HCT116 (cell line): ENCODE results near the gene PEMT. TPM values are rescaled to one million over a fixed set of nuclear protein-coding genes. Genes with fewer than 3 reads are reported as not detected.
"Not testable (repeated sequence)": the region's sequence is repeated elsewhere in the genome, so short reads cannot be mapped to it uniquely, and the experiment has no call there.

Source experiments
- ATAC-seq: fragments of 200-7000 bp; cut with Tn5 transposase; 2 replicates; pipeline ENCODE4 v1.9.1; 2020; ENCODE audit warnings: mild to moderate bottlenecking, moderate library complexity
- BruUV-seq: library from RNA; stranded (reverse); fragments of 400-500 nt; replicated peaks from 2 replicates; lab custom pipeline; 2021; lab: Mats Ljungman, UMichigan
- CTCF ChIA-PET: fragments of 300-600 bp; sonication (Branson Sonifier 250); formaldehyde crosslinking; loops from one replicate; lab custom pipeline; 2021; ENCODE audit warnings: antibody characterized with exemption; lab: Charles Lee
- POLR2A ChIA-PET: fragments of 300-600, 350-600 bp; sonication (Branson Sonifier 250); formaldehyde crosslinking; loops from one replicate; lab custom pipeline; 2021; ENCODE audit warnings: antibody characterized with exemption; lab: Charles Lee
- RAD21 ChIA-PET, 2 experiments: fragments of 300-600 bp; sonication (Branson Sonifier 250); formaldehyde crosslinking; loops; one replicate each; lab custom pipeline; 2023; ENCODE audit warnings: low total read pairs in 2 of 2; ENCODE audit not compliant: uncharacterized antibody in 2 of 2, unreplicated experiment in 2 of 2, low non-redundant PET in 1 of 2; lab: Charles Lee
- DNase-seq: peaks from one replicate; pipeline ENCODE4 v3.0.0-alpha.2; 2010; ENCODE audit warnings: low read depth, low spot score
- H2AFZ ChIP-seq: fragments of 200-600 bp; shearing (Covaris generic), sonication (generic); 2 replicates; pipeline ENCODE4 v1.6.1; 2017; ENCODE audit warnings: low read depth, mixed run types, mixed read lengths, antibody characterized with exemption, low read length; ENCODE audit not compliant: poor library complexity, severe bottlenecking
- H3K27ac ChIP-seq: 2 replicates; pipeline ENCODE4 v1.5.1; 2012; ENCODE audit warnings: low read depth, low read length
- H3K27me3 ChIP-seq: fragments of 200-600 bp; sonication (generic); 2 replicates; pipeline ENCODE4 v1.6.1; 2016; ENCODE audit warnings: mixed run types, low read length, mixed read lengths; ENCODE audit not compliant: insufficient read depth
- H3K36me3 ChIP-seq, 2 experiments: fragments of 200-500 bp in 1 of 2; fragments of 200-600 bp in 1 of 2; sonication (Bioruptor generic) in 1 of 2; sonication (generic) in 1 of 2; 2 replicates each; pipeline versions ENCODE4 v1.5.1 to v1.6.1; 2014 to 2016; ENCODE audit warnings: low read length in 2 of 2, inconsistent platforms in 1 of 2, mixed read lengths in 1 of 2, mixed run types in 1 of 2; ENCODE audit not compliant: insufficient read depth in 2 of 2, control insufficient read depth in 1 of 2
- H3K4me1 ChIP-seq, 2 experiments: fragments of 200-600 bp in 1 of 2; sonication (generic) in 1 of 2; 2 replicates each; pipeline versions ENCODE4 v1.5.1 to v1.6.1; 2012 to 2017; ENCODE audit warnings: low read length in 2 of 2, inconsistent platforms in 1 of 2, mild to moderate bottlenecking in 1 of 2, mixed read lengths in 1 of 2, mixed run types in 1 of 2, moderate library complexity in 1 of 2; ENCODE audit not compliant: insufficient read depth in 2 of 2, control insufficient read depth in 1 of 2
- H3K4me2 ChIP-seq: fragments of 200-600 bp; sonication (generic); 2 replicates; pipeline ENCODE4 v1.6.1; 2017; ENCODE audit warnings: mixed run types, low read length, mixed read lengths
- H3K4me3 ChIP-seq, 2 experiments: fragments of 200-600 bp in 1 of 2; sonication (generic) in 1 of 2; replicated peaks in 1 of 2; 2 replicates each; pipeline ENCODE4 v1.5.1; 2011 to 2016; ENCODE audit warnings: low read length in 2 of 2, control low read depth in 1 of 2, low read depth in 1 of 2, mild to moderate bottlenecking in 1 of 2, mixed read lengths in 1 of 2, mixed run types in 1 of 2
- H3K79me2 ChIP-seq: fragments of 200-600 bp; sonication (generic); 2 replicates; pipeline ENCODE4 v1.6.1; 2017; ENCODE audit warnings: mild to moderate bottlenecking, mixed run types, low read length, moderate library complexity, mixed read lengths; ENCODE audit not compliant: insufficient read depth
- H3K9ac ChIP-seq: fragments of 200-600 bp; sonication (generic); 2 replicates; pipeline ENCODE4 v1.6.1; 2016; ENCODE audit warnings: low read length, mixed read lengths
- H3K9me2 ChIP-seq: fragments of 200-600 bp; sonication (generic), shearing (Covaris generic); 2 replicates; pipeline ENCODE4 v1.6.1; 2017; ENCODE audit warnings: mixed run types, mild to moderate bottlenecking, moderate library complexity; ENCODE audit not compliant: insufficient read depth
- H3K9me3 ChIP-seq, 2 experiments: fragments of 200-500 bp in 1 of 2; fragments of 200-600 bp in 1 of 2; sonication (Bioruptor generic) in 1 of 2; sonication (generic) in 1 of 2; 2 replicates each; pipeline ENCODE4 v1.6.1; 2014 to 2017; ENCODE audit warnings: low read length in 2 of 2, mixed read lengths in 2 of 2, inconsistent platforms in 1 of 2, low read depth in 1 of 2, mild to moderate bottlenecking in 1 of 2, mixed run types in 1 of 2, moderate library complexity in 1 of 2; ENCODE audit not compliant: control insufficient read depth in 1 of 2, insufficient read depth in 1 of 2
- H4K20me1 ChIP-seq: fragments of 200-600 bp; sonication (generic), shearing (Covaris generic); 2 replicates; pipeline ENCODE4 v1.6.1; 2017; ENCODE audit warnings: mixed run types, mild to moderate bottlenecking, moderate library complexity; ENCODE audit not compliant: insufficient read depth
- EZH2 ChIP-seq: fragments of 200-600 bp; sonication (generic); IDR thresholded peaks from 2 replicates; pipeline ENCODE4 v1.6.1; 2017; ENCODE audit warnings: antibody characterized with exemption, mixed run types
- EZH2phosphoT487 ChIP-seq: fragments of 200-600 bp; IDR thresholded peaks from 2 replicates; pipeline ENCODE4 v1.6.1; 2018; ENCODE audit warnings: antibody characterized with exemption, borderline replicate concordance
- SIN3A ChIP-seq: IDR thresholded peaks from 2 replicates; pipeline ENCODE4 v1.6.1; 2012; ENCODE audit warnings: low read depth
- SRF ChIP-seq: IDR thresholded peaks from 2 replicates; pipeline ENCODE4 v1.6.1; 2012; ENCODE audit warnings: low read depth
- ZBTB33 ChIP-seq: IDR thresholded peaks from 2 replicates; pipeline ENCODE4 v1.6.1; 2011; ENCODE audit warnings: mild to moderate bottlenecking, low read length, moderate library complexity; ENCODE audit not compliant: insufficient replicate concordance; ENCODE audit errors: extremely low read depth
- intact Hi-C: fragments of 100-400 bp; cut with micrococcal nuclease; formaldehyde crosslinking; loops from 2 replicates; pipeline ENCODE4 v1.10.0; 2022
- total RNA-seq: library from RNA; stranded (reverse); gene quantifications from one replicate; pipeline ENCODE4 v1.2.1, GENCODE V29; 2021; ENCODE audit not compliant: unreplicated experiment

PEMT gene
- total RNA-seq, 1 experiment from 2014 or later = 52.1 TPM

GRCh38 chr17:17466511-17466910, 125.0 kb downstream of the PEMT start:
- H3K9me3 ChIP-seq = no peaks in the 10 kb centered on the region
- ChIA-PET POLR2A (no interaction called here), CTCF (no interaction called here), RAD21 (no interaction called here)
- H3K27ac ChIP-seq = no peak overlapping the region
- peaks cover 3 to 6% of the 10 kb centered on the region in 2 experiments; a peak in 3 of 4 replicates for H3K4me1 ChIP-seq
- no peak for TF ChIP-seq EZH2
- TF ChIP-seq SIN3A = no peak
- no peak for TF ChIP-seq SRF
- no peak for TF ChIP-seq ZBTB33
- TF ChIP-seq EZH2phosphoT487 = no peak
- H3K36me3 ChIP-seq = no peaks in the 10 kb centered on the region
- intact Hi-C loops = no loop called here
- no peaks in the 10 kb centered on the region for H4K20me1 ChIP-seq
- H2AFZ ChIP-seq = no peak overlapping the region
- no peak for ATAC-seq
- BruUV-seq = no TSS peak
- H3K9ac ChIP-seq = no peak overlapping the region
- DNase-seq = no peak
- peaks cover 22% of the 10 kb centered on the region for H3K27me3 ChIP-seq
- H3K79me2 ChIP-seq = no peaks in the 10 kb centered on the region
- H3K9me2 ChIP-seq = no peaks in the 10 kb centered on the region
- H3K4me3 ChIP-seq = no peak overlapping the region
- no peak overlapping the region for H3K4me2 ChIP-seq

GRCh38 chr17:17465878-17466277, 125.6 kb downstream of the PEMT start:
- H3K27ac ChIP-seq, intact Hi-C loops, POLR2A ChIA-PET, ATAC-seq, H3K4me3 ChIP-seq, H3K9me2 ChIP-seq, CTCF ChIA-PET, H4K20me1 ChIP-seq, H3K36me3 ChIP-seq, H3K9ac ChIP-seq, BruUV-seq, H3K9me3 ChIP-seq, H3K79me2 ChIP-seq, H3K4me2 ChIP-seq, DNase-seq, RAD21 ChIA-PET, H3K4me1 ChIP-seq, H2AFZ ChIP-seq: not testable (repeated sequence)
- H3K27me3 ChIP-seq = peaks cover 16% of the 10 kb centered on the region
